GM10266 (cell line): ENCODE measurements around the gene FAM236A.
"Not testable (repeated sequence)": the region's sequence is repeated elsewhere in the genome, so short reads cannot be mapped to it uniquely, and the experiment has no call there.

Experiments used
- DNase-seq: peaks from one replicate; pipeline ENCODE4 v3.0.0; 2012; ENCODE audit errors: extremely low spot score

Gene FAM236A

GRCh38 chrX:72937906-72938305 is at the start of gene FAM236A:
TSS of gene FAM236A (plus strand) at chrX:72938206. CDS start at chrX:72938263, 57 bp downstream.
- DNase-seq = not testable (repeated sequence)

DNA sequence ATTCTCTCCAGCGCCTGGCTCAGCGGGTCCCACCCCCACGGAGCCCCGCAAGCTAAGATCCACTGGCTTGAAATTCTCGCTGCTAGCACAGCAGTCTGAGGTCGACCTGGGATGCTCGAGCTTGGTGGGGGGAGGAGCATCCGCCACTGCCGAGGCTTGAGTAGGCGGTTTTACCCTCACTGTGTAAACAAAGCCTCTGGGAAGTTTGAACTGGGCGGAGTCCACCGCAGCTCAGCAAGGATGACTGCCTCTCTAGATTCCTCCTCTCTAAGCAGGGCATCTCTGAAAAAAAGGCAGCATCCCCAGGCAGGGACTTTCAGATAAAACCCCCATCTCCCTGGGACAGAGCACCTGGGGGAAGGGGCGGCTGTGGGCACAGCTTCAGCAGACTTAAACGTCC is 48.3 kb upstream of the FAM236A start:
- DNase-seq = not testable (repeated sequence)

DNA sequence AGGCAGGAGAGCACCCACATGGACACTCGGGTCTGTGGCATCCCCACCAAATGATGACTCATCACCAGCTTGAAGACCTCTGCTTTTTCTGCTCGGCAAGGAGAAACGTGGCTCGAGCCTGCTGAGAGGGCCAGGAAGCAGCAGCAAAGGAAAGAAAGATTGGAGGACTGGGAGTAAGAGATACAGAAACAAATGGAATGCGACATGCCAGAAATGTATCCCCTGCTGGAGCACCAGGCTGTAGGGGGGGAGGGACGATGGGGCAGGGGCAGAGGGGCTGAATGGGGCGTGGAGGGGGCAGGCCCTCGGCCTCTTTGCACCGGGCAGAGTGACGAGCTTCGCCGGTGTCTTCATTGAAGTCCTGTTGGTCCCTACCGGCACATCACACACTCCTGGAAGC is 25.7 kb upstream of the FAM236A start, which contains the start of gene FAM236C:
Gene FAM236C, plus strand, starts transcription at position 301 of the 400 bp plus-strand sequence. CDS start 100 bp downstream, outside the sequence.
- DNase-seq = not testable (repeated sequence)

DNA sequence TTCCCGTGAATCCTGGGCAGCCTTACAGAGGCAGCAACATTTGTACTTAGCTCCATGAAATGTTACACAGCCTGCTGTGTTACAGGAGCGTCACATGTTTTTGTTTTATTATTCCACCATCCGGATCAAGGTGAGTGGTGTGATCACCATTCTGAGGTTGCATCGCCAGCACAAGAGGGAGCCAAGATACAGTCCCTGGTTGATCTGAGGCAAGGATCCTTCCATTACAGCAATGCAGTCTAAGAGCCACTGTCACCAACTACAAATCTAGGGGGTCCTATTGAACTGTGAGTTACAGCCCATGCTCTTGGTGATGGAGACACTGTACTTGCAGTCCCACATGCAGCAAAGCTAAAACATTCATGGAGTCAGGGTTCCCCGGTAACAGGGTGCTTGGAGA is 21.9 kb upstream of the FAM236A start:
- DNase-seq = not testable (repeated sequence)

GRCh38 chrX:72932283-72932682 is 5.7 kb upstream of the FAM236A start:
- DNase-seq = not testable (repeated sequence)

GRCh38 chrX:72936455-72936854 is 1.6 kb upstream of the FAM236A start:
- DNase-seq = not testable (repeated sequence)

DNA sequence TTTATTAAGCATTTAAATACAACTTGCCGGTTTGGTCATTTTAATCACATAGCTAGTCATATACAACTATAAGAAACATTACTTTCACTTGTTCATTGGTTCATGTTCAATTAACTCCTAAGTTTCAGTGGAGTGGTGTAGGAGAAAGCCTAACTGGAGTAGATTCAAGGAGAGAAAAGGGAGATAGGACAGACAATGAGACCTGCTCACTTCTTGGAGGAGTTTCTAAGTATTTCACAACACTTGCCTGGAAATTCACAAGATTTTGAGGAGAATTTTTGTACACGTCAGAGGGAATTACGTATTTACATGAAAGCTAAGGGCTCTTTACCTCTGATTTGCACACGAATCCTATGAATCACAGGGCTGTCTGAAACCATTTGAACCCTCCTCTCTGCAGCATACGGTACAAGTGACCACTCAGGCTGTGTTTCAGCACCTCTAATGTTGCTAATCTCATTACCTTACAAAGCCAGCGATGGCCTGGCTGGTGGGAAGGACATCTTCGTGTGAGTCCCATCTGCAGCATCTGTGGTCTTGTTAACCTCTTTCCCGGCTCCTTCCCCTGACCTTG is 1.0 kb upstream of the FAM236A start:
- DNase-seq = not testable (repeated sequence)

DNA sequence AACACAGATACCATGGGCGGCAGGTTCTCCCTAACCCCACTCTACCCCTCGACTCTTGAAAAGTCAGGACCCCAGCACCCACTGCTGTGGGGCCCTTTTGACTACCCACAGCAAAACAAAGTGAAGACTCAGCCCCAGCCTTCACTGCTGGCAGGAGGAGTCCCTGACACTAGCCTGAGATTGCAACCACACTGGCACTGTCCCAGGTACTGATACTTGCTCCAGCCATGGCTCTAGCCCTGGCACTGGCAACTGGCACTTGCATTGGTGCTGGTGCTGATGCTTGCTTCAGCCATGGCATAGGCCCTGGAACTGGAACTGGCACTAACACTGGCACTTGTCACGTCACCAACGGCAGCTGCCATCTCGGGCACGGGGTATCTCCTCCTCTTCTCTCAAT is 4.3 kb downstream of the FAM236A start:
- not testable (repeated sequence) for DNase-seq

DNA sequence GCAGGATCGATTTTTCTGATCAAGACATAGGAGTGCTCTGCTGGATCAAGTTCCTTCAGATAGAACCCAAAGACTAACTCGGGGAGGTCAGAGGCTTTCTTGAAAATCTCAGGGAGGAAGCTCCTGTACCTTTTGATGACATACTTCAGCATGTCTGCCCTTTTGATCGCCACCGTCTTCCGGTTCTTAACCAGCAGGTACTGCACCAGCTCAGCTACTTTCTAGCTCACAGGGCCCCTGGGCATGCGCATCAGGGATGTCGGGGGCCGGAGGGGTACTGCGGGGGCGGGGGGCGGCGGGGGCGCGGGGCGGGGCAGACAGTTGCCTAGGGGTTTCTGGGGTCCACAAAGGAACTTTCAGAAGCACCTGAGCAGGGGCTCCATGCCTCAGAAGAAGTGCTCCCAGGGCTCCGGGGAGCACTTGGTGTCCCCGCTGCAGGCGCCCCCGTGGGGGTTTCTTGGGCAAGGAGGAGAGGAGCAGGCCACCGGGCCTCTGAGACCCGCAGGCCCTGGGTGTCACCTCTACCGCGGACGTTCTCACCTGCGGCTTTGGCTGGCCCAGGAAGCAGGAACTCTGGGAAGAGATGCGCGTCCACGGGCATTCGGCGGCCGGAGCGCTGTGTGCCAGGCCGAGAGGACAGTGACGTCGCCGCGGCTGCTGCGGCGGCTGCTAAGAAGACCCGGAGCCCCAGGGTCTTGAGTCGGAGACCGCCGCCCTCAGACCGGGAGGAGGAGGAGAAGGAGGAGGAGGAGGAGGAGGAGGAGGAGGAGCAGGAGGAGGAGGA is 5.2 kb downstream of the FAM236A start:
- DNase-seq = not testable (repeated sequence)

- DNase-seq = not testable (repeated sequence)
Measured at GRCh38 chrX:72943819-72944169, 5.8 kb downstream of the FAM236A start, which contains the start of gene DMRTC1. TSS of gene DMRTC1 (minus strand) at chrX:72943837. CDS start at chrX:72875694, 68,143 bp downstream.

GRCh38 chrX:72959971-72960370 is 22.0 kb downstream of the FAM236A start:
- DNase-seq = not testable (repeated sequence)

- DNase-seq = not testable (repeated sequence)
Measured at GRCh38 chrX:72971859-72972258, 33.9 kb downstream of the FAM236A start.

DNA sequence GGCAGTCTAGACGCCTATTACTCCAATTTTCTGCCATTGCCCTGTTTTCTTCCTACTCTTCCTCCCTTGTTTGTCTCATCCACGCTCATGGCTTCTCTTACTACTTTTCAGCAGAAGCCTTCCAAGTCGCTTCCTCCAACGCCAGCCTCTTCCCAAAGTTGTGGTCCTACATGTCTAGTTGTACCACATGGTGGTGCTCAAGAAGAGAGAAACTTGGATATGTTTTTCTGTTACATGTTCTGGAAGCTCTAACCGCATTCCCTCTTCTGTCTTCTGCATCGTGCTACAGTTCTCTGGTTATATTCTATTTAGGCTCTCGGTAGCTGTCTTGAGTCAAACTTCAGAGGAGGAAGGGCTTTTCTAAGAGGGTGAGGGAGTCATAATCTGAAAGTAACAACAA is 36.9 kb downstream of the FAM236A start:
- not testable (repeated sequence) for DNase-seq

GRCh38 chrX:72980894-72981469 is 43.0 kb downstream of the FAM236A start:
- not testable (repeated sequence) for DNase-seq
